Measurements from ENCODE around the gene DNAJC18.

DNAJC18 gene

GRCh38 chr5:139416651-139417050 lies 22.7 kb downstream of the DNAJC18 start:
- Histone ChIP-seq H3K36me3 (ENCODE audit: control insufficient read depth in 2 of 2, insufficient read depth in 1 of 2, low read length in 2 of 2) (peaks cover 25 to 73% of the 10 kb centered on the region in 2 experiments), H3K9me3 (ENCODE audit: control insufficient read depth, insufficient read depth, low read depth, low read length) (no peaks in the 10 kb centered on the region), H3K27ac (ENCODE audit: extremely low read depth, low read depth, low read length) (no peak overlapping the region), H3K4me3 (ENCODE audit: low read depth, low read length) (no peak overlapping the region), H3K4me1 (ENCODE audit: control insufficient read depth, insufficient read depth, low read length) (peaks cover 3% of the 10 kb centered on the region; the same call in 1 of the 2 replicates)
- ChIA-PET POLR2A (interaction anchor here (0.5 kb wide), 1 partner anchor 34 kb away, joined by 5 read pairs; no protein-coding TSS in a partner anchor), CTCF (no interaction called here)
- TF ChIP-seq ZNF274 (IDR thresholded peaks at IDR 0.05; ENCODE audit: low read length) (no peak), ZNF274 (tag by site-specific recombination; IDR thresholded peaks at IDR 0.05; ENCODE audit: borderline replicate concordance) (no peak), ZFHX2 (tag by site-specific recombination; conservative IDR thresholded peaks at IDR 0.05) (peak; percentile 28; the same call in 1 of the 2 replicates)

- TF ChIP-seq ZNF561 (tag by site-specific recombination; IDR thresholded peaks at IDR 0.05; ENCODE audit: borderline replicate concordance) (no peak), SCRT1 (tag by site-specific recombination; IDR thresholded peaks at IDR 0.05; ENCODE audit: borderline replicate concordance) (no peak), ZNF549 (tag by site-specific recombination; IDR thresholded peaks at IDR 0.05) (no peak), ZNF391 (tag by site-specific recombination; IDR thresholded peaks at IDR 0.05; ENCODE audit: borderline replicate concordance, low read depth) (no peak), GLI2 (tag by site-specific recombination; IDR thresholded peaks at IDR 0.05; ENCODE audit: borderline replicate concordance, low read depth) (no peak), ZBTB1 (tag by site-specific recombination; IDR thresholded peaks at IDR 0.05) (no peak), SP7 (tag by site-specific recombination; IDR thresholded peaks at IDR 0.05) (no peak), ZNF146 (tag by site-specific recombination; IDR thresholded peaks at IDR 0.05) (no peak), GLIS2 (tag by site-specific recombination; IDR thresholded peaks at IDR 0.05) (no peak), ZBTB6 (tag by site-specific recombination; IDR thresholded peaks at IDR 0.05) (no peak), ZNF585B (tag by site-specific recombination; IDR thresholded peaks at IDR 0.05) (no peak), ZNF394 (tag by site-specific recombination; IDR thresholded peaks at IDR 0.05; ENCODE audit: borderline replicate concordance) (no peak), KLF1 (tag by site-specific recombination; IDR thresholded peaks at IDR 0.05) (no peak), ZNF449 (tag by site-specific recombination; IDR thresholded peaks at IDR 0.05) (no peak), ZNF514 (tag by site-specific recombination; IDR thresholded peaks at IDR 0.05) (no peak), ZNF701 (tag by site-specific recombination; IDR thresholded peaks at IDR 0.05) (no peak), ZNF580 (tag by site-specific recombination; IDR thresholded peaks at IDR 0.05) (no peak), REPIN1 (tag by site-specific recombination; IDR thresholded peaks at IDR 0.05; ENCODE audit: low read depth) (no peak), ZNF621 (tag by site-specific recombination; IDR thresholded peaks at IDR 0.05) (no peak)
- POLR2A ChIA-PET, result interaction anchor here (0.5 kb wide), 1 partner anchor 33 kb away, joined by 5 read pairs; no protein-coding TSS in a partner anchor
Measured at GRCh38 chr5:139415869-139416268, 23.5 kb downstream of the DNAJC18 start.

More at GRCh38 chr5:139415869-139416268, 23.5 kb downstream of the DNAJC18 start:
- Histone ChIP-seq H3K9me3 (ENCODE audit: control insufficient read depth, insufficient read depth, low read depth, low read length) (no peaks in the 10 kb centered on the region), H3K36me3 (ENCODE audit: control insufficient read depth in 2 of 2, insufficient read depth in 1 of 2, low read length in 2 of 2) (peaks cover 17 to 74% of the 10 kb centered on the region in 2 experiments), H3K4me1 (ENCODE audit: control insufficient read depth, insufficient read depth, low read length) (peaks cover 3% of the 10 kb centered on the region; the same call in 1 of the 2 replicates), H3K4me3 (ENCODE audit: low read depth, low read length) (no peak overlapping the region), H3K27ac (ENCODE audit: extremely low read depth, low read depth, low read length) (no peak overlapping the region)
- CTCF ChIA-PET, result interaction anchor here (2.6 kb wide), 1 partner anchor 98 kb away, joined by 9 read pairs; no protein-coding TSS in a partner anchor

All from HEK293 (cell line).